HG03520 (cell line): ENCODE measurements around the gene B3GNT3.
"Not testable (repeated sequence)": the region's sequence is repeated elsewhere in the genome, so short reads cannot be mapped to it uniquely, and the experiment has no call there.

Experiments
- ATAC-seq: cut with Tn5 transposase; IDR thresholded peaks from one replicate; pipeline ENCODE4 v1.9.1; 2021; ENCODE audit warnings: mild to moderate bottlenecking, moderate library complexity; ENCODE audit not compliant: unreplicated experiment

The B3GNT3 gene

DNA sequence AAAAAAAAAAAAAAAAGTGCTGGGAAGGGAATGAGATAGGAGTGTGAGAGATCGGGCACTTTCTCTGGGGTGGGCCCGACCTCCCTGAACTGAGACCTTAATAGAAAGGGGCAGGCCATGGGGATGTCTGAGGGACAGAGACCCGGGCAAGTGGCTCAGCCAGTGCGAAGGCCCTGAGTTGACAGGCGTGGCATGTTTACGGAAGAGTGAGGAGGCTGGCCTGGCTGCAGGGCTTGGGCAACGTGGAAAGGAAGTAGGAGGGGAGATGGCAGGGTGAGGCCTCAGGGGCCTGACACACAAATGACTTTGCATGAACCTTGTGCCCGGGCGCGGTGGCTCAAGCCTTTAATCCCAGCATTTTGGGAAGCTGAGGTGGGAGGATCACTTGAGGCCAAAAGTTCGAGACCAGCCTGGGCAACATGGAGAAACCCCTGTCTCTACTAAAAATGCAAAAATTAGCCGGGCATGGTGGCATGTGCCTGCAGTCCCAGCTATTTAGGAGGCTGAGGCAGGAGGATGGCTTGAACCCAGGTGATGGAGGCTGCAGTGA, 29.8 kb upstream of the B3GNT3 start:
- no peak for ATAC-seq

DNA sequence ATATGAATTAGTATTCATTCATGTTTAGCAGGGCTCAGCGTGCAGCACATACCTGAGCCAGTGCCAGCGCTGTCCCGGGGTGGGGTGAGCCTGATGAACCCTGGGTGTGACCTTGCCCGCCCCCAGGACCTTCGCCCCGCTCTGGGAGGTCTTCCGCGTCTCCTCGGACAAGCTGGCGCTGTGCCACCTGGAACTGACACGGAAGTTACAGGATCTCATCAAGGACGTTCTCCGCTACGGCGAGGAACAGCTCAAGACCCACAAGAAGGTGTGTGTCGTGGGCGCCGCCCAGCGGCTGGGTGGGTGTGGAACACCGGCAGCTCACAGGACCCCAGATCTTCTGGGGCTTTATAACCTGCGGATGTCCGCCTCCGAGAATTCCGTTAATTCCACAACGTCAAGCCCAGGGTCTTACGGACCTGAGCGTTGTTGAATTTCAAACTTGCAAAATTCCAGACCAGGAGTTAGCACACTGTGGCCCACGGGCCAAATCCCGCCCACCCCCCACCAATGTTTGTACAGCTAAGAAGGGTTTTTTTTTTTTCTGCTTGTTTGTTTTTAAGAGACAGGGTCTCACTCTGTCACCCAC, 28.3 kb upstream of the B3GNT3 start:
- ATAC-seq = no peak

DNA sequence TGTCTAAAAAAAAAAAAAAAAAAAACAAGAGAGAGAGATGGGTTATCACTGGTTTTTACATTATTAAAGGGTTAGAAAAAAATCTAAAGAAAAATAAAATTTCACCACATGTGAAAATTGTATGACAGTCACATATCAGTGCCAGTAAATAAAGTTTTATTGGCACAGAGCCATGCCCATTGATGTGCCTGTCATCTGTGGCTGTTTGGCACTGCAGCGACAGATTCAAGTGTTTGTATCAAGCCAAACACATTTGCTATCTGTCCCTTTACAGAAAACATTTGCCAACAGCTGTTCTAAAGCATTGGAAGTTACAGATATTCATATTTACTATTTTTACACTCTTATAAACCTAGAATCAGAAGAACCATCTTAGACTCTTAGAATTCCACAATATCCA, 27.4 kb upstream of the B3GNT3 start:
- ATAC-seq = no peak

DNA sequence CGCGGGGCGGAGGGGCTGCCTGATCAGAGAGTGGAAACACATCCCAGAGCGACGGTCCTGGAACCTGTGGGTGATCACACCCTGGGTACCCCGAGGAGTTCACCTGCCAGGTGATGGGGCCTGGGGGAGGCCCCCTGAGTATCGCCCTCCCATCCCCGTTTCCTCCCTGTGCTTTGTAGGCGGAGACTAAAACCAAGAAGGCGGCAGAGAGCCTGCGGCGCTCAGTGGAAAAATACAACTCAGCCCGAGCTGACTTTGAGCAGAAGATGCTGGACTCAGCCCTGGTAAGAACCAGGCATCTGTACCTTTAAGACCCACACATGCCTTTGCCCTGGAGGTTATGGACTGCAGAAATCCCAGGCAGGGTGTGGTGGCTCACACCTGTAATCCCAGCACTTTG, 24.3 kb upstream of the B3GNT3 start:
- no peak for ATAC-seq

DNA sequence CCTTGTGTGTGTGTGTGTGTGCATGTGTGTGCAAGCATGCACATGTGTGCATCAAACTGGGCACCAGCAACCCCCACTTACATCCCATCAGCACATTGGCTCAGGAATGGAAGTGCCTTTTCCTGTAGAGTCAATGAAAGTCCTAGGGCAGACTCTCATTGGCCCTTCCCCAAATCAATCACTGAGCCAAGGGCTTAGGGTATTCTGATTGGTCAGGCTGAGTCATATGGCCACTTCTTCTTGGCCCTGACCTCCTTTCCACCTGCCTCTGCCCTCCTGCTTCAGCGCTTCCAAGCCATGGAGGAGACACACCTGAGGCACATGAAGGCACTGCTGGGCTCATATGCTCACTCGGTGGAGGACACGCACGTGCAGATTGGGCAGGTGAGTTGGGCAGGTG, 22.8 kb upstream of the B3GNT3 start:
- ATAC-seq = no peak

DNA sequence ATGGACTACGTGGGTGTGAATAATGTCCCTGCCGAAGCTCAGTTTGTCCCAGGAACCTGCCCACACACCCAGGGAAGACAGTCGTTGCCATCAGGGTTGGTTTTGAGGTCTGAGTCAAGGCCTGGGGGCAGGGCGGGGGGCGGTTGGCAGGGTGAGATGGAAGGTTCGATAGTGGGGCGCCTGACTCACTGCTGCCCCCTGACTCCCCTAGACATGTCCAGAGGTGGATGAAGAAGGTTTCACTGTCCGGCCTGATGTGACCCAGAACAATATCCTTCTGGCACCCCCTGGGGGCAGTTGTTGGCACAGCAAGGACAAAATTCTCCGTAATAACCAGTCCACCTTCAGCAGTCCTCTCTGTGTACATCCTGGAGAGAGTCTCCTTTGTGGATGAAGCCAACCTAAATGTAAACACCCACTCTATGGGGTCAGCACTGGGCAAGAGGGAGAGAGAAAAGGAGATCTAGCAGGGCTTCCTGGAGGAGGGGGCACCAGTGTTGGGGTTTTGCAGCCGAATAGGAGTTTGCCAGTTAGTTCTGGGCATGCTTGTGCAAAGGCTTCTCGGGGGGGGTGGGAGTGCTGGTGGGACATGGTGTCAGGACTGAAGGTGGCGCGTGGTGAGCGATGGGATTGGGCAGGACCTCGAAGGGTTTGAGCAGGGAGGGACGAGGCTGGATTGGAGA, 19.6 kb upstream of the B3GNT3 start:
- ATAC-seq = no peak

DNA sequence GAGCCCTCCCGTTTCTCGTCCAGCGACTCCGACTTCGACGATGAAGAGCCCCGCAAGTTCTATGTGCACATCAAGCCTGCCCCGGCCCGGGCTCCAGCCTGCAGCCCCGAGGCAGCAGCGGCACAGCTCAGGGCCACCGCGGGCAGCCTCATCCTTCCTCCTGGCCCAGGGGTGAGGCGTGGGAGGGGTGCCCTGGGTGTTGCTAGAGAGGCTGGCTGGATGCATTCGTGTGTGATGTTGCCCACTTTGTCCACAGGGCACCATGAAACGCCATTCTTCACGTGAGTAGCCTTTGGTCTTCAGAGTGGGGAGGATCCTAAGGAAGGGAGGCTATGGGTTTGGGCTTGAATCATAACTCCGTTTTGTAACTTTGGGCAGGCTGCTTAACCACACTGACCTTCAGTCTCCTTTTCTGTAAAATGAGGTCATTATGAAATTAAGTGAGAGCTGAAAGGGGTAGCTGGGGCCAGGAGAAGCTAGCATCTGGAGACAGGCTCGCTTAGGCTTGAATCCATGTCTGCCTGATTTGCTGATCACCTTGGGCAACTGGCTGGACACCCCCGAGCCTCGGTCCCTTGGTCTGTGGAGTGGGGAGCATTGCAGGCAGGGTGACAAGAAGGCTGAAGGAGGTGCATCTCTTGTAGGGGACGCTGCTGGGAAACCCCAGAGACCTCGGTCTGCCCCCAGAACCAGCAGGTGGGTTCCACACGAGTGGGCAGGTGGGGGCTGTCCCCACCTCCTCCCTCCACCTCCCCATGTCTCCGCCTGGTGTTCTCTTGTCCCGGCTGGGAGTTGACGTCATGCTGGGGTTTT, 18.7 kb upstream of the B3GNT3 start:
- peak; percentile 57 for ATAC-seq

DNA sequence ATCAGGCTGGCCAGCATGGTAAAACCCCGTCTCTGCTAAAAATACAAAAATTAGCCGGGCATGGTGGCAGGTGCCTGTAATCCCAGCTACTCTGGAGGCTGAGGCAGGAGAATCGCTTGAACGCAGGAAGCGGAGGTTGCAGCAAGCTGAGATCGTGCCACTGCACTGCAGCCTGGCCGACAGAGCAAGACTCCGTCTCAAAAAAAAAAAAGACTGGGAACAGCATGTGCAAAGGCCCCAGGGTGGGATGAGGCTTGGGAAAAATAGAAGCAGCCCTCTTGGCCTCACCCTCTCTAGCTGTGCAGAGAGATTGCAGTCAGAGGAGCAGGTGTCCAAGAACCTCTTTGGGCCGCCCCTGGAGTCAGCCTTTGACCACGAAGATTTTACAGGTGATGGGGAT, 17.1 kb upstream of the B3GNT3 start:
- ATAC-seq = not testable (repeated sequence)

DNA sequence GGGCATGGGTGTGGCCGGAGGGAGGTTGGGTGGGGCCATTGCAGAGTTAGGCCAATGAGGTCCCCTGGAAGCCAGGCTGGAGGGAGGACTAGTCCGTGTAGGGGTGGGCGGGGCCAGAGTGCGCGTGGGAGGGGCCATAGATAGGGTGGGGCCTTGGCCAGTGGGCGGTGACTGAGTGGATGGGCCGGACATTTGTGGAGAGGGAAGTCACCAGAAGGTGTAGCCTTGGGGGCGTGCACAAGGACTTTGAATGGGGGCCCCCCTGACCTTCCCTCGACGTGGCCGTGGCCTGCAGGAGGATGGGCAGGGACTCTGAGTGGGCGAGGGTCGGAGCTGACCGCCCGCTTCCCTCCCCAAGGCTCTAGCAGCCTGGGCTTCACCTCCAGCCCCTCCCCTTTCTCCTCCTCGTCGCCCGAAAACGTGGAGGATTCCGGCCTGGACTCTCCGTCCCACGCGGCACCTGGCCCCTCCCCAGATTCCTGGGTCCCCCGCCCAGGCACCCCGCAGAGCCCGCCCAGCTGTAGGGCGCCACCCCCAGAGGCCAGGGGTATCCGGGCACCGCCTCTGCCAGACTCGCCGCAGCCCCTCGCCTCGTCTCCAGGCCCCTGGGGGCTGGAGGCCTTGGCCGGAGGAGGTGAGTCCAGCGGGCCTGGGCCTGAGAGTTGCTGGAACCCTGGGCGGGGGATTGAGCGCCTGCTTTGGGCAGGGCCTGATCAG, 16.5 kb upstream of the B3GNT3 start:
- ATAC-seq = no peak

DNA sequence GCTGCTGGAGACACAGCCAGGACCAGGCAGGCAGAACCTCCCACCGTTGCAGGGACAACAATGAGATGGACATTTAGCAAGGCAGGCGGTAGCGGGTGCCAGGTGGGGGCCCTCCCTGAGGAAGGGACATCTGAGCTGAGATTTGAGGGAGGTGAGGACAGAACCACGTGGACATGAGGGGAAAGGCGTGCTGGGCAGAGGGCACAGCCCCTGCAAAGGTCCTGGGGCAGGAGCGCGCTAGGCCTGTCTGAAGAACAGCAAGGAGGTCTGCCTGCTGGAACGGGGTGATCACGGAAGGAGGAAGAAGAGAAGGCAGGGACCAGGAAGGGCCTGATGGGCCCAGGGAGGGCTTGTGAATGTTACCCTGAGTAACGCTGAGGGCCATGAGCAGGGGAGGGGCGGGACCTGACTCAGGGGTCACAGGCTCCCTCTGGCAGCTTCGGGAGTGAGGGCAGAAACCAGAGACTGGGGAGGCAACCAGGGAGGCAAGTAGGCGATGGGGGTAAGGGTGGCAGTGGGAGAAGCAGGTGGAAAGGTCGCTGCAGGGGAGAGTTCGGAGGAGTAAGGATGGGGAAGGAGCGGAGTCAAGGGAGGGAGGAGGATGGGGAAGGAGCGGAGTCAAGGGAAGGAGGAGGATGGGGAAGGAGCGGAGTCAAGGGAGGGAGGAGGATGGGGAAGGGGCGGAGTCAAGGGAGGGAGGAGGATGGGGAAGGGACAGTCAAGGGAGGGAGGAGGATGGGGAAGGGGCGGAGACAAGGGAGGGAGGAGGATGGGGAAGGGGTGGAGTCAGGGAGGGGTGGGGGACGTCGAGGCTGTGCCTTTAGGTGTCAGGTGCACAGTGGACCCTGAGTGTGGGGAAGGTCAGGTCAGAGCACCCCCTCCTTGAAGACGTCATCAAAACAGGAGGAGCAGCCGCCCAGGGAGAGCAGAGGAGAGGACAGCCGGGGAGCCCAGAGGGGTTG, 15.7 kb upstream of the B3GNT3 start:
- no peak for ATAC-seq

DNA sequence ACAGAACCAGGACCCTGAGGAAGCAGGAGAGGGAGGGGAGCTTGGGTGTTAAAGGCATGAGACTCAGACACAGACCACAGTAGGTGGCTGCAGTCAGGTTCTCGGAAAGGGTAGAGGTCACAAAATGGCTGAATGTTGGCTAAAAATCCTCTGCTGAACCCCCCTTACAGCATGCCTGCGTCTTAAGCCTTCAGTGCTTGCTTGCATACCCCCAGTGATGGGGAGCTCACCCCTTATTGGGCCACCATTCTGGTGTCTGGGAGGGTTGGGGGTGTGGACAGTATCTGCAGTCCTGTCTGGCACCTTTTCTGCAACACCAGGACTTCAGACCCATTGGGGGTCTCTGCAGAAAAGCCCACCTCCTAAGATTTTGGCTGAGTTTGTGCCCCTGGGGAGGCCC, 14.2 kb upstream of the B3GNT3 start:
- no peak for ATAC-seq

DNA sequence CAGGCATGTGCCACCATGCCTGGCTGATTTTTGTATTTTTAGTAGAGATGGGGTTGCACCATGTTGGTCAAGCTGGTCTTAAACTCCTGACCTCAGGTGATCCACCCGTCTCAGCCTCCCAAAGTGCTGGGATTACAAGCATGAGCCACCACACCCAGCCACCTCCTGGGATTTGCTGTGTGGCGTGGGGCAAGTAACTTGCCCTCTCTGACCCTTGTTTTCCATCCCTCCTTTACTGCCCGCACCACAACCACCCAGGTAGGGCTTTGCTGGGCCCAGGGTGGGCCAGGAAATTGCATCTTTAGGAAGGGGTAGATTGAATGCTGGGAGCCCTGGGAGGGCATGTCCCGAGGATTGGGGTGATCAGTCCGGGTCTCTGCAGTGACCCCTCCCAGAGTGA, 11.2 kb upstream of the B3GNT3 start:
- ATAC-seq = not testable (repeated sequence)

DNA sequence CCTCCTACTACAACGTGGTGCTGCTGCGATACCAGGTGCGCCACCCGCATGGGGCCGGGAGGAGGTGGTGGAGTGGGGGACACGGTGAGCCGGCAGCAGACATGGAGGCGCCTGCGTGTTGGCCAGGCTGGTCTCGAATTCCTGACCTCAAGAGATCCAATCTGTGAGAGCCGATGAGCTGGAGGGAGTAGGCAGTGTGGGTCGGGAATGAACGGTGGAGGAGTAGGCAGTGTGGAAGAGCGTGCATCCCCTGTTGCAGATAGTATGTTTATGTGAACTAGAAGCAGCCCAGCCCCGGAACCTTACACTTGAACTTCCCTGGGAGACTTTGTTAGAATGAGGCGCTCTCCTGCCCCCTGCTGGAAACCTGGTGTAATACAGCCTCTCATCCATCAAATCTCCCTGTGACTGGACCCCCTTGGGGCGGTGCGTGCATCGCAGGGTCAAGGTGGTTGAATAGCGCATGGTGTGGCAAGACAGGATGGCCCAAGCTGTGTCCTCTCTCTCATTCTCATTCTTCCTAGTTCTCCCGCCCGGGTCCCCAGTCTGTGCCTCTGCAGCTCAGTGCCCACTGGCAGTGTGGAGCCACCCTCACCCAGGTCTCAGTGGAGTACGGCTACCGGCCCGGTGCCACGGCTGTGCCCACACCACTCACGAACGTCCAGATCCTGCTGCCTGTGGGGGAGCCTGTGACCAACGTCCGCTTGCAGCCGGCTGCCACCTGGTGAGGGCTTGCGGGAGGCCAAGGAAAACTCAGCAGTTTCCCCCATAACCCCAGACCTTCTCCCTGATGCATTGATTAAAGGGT, 10.5 kb upstream of the B3GNT3 start:
- no peak for ATAC-seq

DNA sequence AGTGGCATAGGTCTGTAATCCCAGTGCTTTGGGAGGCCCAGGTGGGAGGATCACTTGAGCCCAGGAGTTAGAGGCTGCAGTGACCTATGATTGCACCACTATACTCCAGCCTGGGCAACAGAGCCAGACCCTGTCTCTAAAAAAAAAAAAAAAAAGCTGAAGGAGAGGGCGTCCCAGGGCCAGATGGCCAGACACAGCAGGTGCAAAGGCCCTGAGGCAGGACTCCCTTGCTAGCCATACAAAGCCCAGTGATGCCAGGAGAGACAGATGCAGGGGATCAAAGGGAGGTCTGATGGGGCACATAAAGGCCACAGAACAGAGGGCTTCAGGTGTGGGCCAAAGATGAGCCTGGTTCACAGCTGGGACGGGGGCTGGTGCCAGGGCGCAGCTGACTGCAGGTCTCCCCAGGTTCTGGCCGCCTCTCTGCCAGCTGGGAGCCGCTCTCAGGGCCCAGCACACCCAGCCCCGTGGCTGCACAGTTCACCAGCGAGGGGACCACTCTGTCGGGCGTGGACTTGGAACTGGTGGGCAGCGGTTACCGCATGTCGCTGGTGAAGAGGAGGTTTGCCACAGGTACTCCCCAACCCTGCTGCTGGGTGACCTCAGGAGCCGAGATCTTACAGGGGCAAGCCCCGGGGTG, 7.5 kb upstream of the B3GNT3 start:
- ATAC-seq = no peak

DNA sequence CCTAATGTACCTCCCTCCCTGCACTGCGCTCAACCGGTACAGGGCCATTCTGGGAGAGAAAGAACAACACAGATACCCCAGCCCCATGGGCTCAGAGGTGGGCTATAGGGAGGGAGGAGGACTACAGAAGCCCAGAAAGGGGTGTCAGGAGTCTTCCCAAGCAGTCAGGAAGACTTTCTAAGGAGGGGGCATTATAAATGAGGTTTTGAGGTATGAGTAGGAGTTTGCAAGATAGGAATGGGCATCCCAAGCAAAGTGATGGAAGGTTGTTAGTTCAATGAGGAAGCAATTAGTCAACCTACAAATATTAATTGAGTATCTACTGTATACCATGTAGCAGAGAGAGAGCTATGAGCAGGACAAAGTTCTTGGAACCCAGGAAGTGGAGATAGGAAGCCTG, 6.3 kb upstream of the B3GNT3 start:
- ATAC-seq = no peak

DNA sequence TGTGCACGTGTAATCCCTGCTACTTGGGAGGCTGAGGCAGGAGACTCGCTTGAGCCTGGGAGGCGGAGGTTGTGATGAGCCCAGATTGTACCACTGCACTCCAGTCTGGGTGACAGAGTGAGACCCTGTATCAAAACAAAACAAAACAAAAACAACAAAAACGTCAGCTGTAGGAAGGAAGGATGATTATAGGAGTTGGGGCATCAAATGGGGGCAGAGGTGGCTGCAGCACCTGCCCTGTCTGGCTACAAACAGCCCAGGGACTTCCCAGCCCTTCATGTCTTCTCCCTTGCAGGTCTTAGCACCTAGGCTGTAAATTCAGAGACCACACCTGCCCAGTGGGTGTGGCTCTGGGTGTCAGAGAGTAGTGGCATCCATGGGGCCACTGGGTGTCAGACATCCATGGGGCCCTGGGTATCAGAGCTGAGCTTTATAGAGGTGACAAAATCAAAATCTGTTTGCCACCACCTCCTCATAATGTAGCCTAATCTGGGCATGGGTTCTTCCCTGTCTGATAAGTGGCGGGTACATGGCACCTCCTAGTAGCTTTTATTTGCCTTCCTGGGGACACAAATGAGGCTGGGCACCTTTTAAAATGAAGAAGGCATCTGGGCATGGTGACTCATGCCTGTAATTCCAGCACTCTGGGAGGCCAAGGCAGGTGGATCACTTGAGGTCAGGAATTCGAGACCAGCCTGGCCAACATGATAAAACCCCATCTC, 4.7 kb upstream of the B3GNT3 start:
- ATAC-seq = no peak

DNA sequence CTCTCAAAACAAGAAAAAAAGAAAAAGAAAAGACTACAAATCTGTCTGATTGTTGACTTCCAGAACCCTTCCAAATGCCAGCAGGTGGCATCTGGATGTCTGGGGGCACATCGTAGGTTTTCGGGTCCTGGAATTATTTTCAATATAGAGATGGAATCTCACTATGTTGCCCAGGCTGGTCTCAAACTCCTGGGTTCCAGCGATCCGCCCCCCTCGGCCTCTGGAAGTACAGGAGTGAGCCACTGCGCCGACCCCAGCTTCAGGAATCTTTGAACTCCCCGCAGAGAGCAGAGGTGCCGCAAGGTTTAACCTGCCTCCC, 567 bp upstream of the B3GNT3 start:
- no peak for ATAC-seq

DNA sequence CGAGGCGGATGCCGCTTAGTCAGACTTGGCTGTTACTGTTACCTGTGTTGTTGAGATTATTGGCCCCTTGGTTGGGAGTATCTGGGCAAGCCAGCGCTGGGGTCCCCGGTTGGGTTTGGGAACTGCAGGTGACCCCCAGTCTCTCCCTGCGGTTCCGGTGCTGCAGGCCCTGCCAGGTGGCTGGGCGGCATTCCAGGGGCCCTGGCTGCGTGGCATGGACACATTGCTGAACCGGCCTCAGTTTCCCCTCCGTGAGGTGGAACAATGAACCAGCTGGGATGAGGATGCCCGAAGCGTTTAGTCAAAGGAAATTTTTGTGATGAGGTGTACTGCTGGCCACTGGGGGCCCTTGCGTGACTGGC, 538 bp downstream of the B3GNT3 start:
- ATAC-seq = no peak
